ENCODE results near the gene DOP1A.

The DOP1A gene

GRCh38 chr6:83065511-83066192 lies 1.8 kb upstream of the DOP1A start, which contains the start of gene UBE3D:
TSS of gene UBE3D (minus strand) at chr6:83065841. CDS start at chr6:83065718, 123 bp downstream.
- DNase-seq (ENCODE audit: low spot score), result peak; percentile 90
- TF ChIP-seq, protein P1, sequence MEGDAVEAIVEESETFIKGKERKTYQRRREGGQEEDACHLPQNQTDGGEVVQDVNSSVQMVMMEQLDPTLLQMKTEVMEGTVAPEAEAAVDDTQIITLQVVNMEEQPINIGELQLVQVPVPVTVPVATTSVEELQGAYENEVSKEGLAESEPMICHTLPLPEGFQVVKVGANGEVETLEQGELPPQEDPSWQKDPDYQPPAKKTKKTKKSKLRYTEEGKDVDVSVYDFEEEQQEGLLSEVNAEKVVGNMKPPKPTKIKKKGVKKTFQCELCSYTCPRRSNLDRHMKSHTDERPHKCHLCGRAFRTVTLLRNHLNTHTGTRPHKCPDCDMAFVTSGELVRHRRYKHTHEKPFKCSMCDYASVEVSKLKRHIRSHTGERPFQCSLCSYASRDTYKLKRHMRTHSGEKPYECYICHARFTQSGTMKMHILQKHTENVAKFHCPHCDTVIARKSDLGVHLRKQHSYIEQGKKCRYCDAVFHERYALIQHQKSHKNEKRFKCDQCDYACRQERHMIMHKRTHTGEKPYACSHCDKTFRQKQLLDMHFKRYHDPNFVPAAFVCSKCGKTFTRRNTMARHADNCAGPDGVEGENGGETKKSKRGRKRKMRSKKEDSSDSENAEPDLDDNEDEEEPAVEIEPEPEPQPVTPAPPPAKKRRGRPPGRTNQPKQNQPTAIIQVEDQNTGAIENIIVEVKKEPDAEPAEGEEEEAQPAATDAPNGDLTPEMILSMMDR (IDR thresholded peaks at IDR 0.05; ENCODE audit: extremely low read depth, missing control alignments), result peak; percentile 95

GRCh38 chr6:83068616-83069015 lies 1.1 kb downstream of the DOP1A start:
- TF ChIP-seq, protein P1 (IDR thresholded peaks at IDR 0.05; ENCODE audit: extremely low read depth, missing control alignments), result no peak
- DNase-seq (ENCODE audit: low spot score), result no peak

DNA sequence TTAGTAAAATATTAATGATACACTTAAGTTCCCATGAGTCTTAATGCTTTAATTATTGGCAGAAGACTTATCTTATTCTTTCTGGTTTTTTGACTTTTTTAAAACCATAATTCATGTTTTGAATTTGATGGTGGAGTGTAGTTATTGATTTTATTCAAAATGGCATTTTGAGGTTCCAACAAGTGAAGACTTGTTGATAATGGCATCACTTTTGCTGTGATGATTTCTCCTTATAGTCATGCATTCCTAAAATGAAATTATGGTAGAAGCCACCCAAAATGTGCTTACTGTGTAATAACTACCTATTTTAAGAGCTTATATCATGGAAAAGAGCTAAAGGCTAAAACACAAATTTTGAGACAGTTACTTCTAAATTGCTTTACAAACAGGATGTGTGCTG lies 2.2 kb downstream of the DOP1A start:
- no peak for DNase-seq (ENCODE audit: low spot score)
- TF ChIP-seq, protein P1 (IDR thresholded peaks at IDR 0.05; ENCODE audit: extremely low read depth, missing control alignments), result no peak

DNA sequence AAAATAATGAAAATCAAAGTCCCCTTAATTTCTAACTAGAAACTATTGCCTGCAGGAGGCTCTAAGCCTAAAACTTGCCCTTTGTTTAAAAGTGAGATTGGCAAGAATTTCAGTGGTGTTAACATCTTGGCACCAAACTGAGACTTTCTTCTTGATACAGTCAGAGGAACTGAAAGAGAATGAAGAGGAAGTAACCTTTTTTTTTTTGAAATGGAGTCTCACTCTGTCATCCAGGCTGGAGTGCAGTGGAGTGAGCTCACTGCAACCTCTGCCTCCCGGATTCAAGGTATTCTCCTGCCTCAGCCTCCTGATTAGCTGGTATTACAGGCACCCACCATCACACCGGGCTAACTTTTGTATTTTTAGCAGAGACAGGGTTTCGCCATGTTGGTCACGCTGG lies 3.6 kb downstream of the DOP1A start:
- TF ChIP-seq, protein P1 (IDR thresholded peaks at IDR 0.05; ENCODE audit: extremely low read depth, missing control alignments), result no peak
- peak; percentile 41 for DNase-seq (ENCODE audit: low spot score)

- TF ChIP-seq, protein P1 (IDR thresholded peaks at IDR 0.05; ENCODE audit: extremely low read depth, missing control alignments), result no peak
- DNase-seq (ENCODE audit: low spot score), result no peak
These were observed 4.2 kb downstream of the DOP1A start for GRCh38 chr6:83071707-83072106.

DNA sequence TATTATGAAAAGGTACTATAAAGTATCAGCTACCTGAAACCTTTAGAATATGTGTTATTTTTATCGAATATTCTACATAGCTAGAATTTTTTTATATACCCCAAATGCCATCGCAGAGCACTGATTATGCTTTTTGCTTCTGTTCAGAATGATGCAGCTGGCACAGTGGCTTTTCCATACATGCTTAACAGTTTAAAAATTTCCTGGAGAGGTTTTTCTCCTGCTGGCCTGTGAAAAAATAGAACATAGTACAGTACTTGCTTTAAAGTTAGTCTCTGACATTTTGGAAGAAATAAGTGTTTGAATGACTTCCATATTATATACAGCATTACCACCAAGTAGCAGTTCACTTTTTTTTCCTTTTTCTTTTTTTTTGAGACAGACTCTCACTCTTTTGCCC lies 5.3 kb downstream of the DOP1A start:
- no peak for DNase-seq (ENCODE audit: low spot score)
- TF ChIP-seq, protein P1 (IDR thresholded peaks at IDR 0.05; ENCODE audit: extremely low read depth, missing control alignments), result no peak

DNA sequence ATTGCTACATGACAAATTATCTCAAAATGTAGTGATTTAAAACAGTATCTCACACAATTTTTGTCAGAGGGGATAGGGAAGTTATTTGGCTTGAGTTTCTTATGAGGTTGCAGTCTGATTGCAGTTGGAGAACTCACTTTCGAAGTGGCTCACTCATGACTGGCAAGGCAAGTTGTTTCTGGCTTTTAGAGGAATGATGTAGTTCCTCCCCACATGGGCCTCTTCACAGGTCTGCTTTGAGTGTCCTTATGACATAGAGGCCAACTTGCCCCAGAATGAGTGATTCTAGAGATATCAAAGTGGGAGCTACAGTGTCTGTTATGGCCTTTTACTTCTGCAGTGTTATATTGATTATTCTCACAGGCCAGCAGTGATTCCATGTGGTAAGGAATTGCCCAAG lies 6.1 kb downstream of the DOP1A start:
- DNase-seq (ENCODE audit: low spot score), result no peak
- TF ChIP-seq, protein P1 (IDR thresholded peaks at IDR 0.05; ENCODE audit: extremely low read depth, missing control alignments), result no peak
